CD8-positive, alpha-beta memory T cell (primary cell): ENCODE results near the gene PON2. TPM values are rescaled to one million over a fixed set of nuclear protein-coding genes. Genes with fewer than 3 reads are reported as not detected.
"Not testable (repeated sequence)": the region's sequence is repeated elsewhere in the genome, so short reads cannot be mapped to it uniquely, and the experiment has no call there.

Experiments
- CTCF ChIA-PET: fragments of 350-600 bp; sonication (Branson Sonifier 250); formaldehyde crosslinking; loops from one replicate; lab custom pipeline; 2021; ENCODE audit warnings: antibody characterized with exemption; lab: Charles Lee
- POLR2A ChIA-PET: fragments of 350-600 bp; sonication (Branson Sonifier 250); formaldehyde crosslinking; loops from one replicate; lab custom pipeline; 2021; ENCODE audit warnings: antibody characterized with exemption; lab: Charles Lee
- DNase-seq, 5 donors: peaks; one replicate each; pipeline versions ENCODE4 v3.0.0 to v3.0.0-alpha.2; 2020 to 2022; ENCODE audit warnings: mixed read lengths in 1 of 5
- H3K27ac ChIP-seq: one replicate; pipeline ENCODE4 v1.7.0; 2013; ENCODE audit warnings: low read depth, mild to moderate bottlenecking, low read length, moderate library complexity
- H3K27me3 ChIP-seq: 2 replicates; pipeline ENCODE4 v1.7.0; 2013; ENCODE audit warnings: low read length, mild to moderate bottlenecking; ENCODE audit not compliant: insufficient read depth, poor library complexity, severe bottlenecking
- H3K36me3 ChIP-seq: 2 replicates; pipeline ENCODE4 v1.7.0; 2013; ENCODE audit warnings: mild to moderate bottlenecking, low read length, moderate library complexity; ENCODE audit not compliant: insufficient read depth
- H3K4me1 ChIP-seq: 2 replicates; pipeline ENCODE4 v1.7.0; 2013; ENCODE audit warnings: mild to moderate bottlenecking, low read length, moderate library complexity; ENCODE audit not compliant: insufficient read depth
- H3K4me3 ChIP-seq: 2 replicates; pipeline ENCODE4 v1.7.0; 2013; ENCODE audit warnings: mild to moderate bottlenecking, low read length
- H3K9me3 ChIP-seq: 2 replicates; pipeline ENCODE4 v1.7.0; 2013; ENCODE audit warnings: mild to moderate bottlenecking, low read length
- H3K27ac Mint-ChIP-seq, 8 donors: one replicate each; pipeline ENCODE4 v1.8.0; 2020 to 2021; ENCODE audit warnings: mixed read lengths in 8 of 8, mild to moderate bottlenecking in 6 of 8, inconsistent platforms in 3 of 8, moderate library complexity in 3 of 8
- H3K27me3 Mint-ChIP-seq, 2 donors: one replicate each; pipeline ENCODE4 v1.8.0; 2020 to 2021; ENCODE audit warnings: mixed read lengths in 2 of 2, mild to moderate bottlenecking in 1 of 2, moderate library complexity in 1 of 2
- H3K36me3 Mint-ChIP-seq, 3 donors: one replicate each; pipeline ENCODE4 v1.8.0; 2020 to 2021; ENCODE audit warnings: mixed read lengths in 3 of 3, inconsistent platforms in 1 of 3, mild to moderate bottlenecking in 1 of 3
- H3K4me1 Mint-ChIP-seq, 3 donors: one replicate each; pipeline ENCODE4 v1.8.0; 2020 to 2021; ENCODE audit warnings: mixed read lengths in 3 of 3, inconsistent platforms in 1 of 3, mild to moderate bottlenecking in 1 of 3
- H3K4me3 Mint-ChIP-seq, 7 donors: one replicate each; pipeline ENCODE4 v1.8.0; 2020 to 2021; ENCODE audit warnings: mixed read lengths in 7 of 7, mild to moderate bottlenecking in 6 of 7, moderate library complexity in 4 of 7, inconsistent platforms in 2 of 7
- H3K9me3 Mint-ChIP-seq, 5 donors: one replicate each; pipeline ENCODE4 v1.8.0; 2020 to 2022; ENCODE audit warnings: mixed read lengths in 5 of 5, mild to moderate bottlenecking in 3 of 5, moderate library complexity in 2 of 5, inconsistent platforms in 1 of 5
- polyA plus RNA-seq: library from polyadenylated mRNA; unstranded; fragments of 300-500 nt; fragmentation: Illumina TruSeq; gene quantifications from one replicate; pipeline ENCODE4 v1.2.3, GENCODE V29; 2021
- total RNA-seq, 2 experiments: library from RNA; stranded (reverse); gene quantifications; one replicate each; pipeline ENCODE4 v1.2.3, GENCODE V29; 2021

The PON2 gene
- total and polyA plus RNA-seq, 3 experiments from 2014 or later: 6.0 to 7.0 (median 6.5) TPM

- Mint-ChIP-seq H3K27me3 (peaks cover 29 to 43% of the 10 kb centered on the region in 2 donors), H3K4me1 (peaks cover 4 to 9% (median 8%) of the 10 kb centered on the region in 3 donors), H3K9me3 (peaks cover 0 to 4% (median 0%) of the 10 kb centered on the region in 5 donors), H3K27ac (peak overlapping the region in 1 of 8 donors; percentile 17), H3K4me3 (peak overlapping the region in 4 of 7 donors; percentile 27 to 74 (median 47)), H3K36me3 (no peaks in the 10 kb centered on the region)
- Histone ChIP-seq H3K36me3 (no peaks in the 10 kb centered on the region), H3K27me3 (peaks cover 10% of the 10 kb centered on the region), H3K4me1 (no peaks in the 10 kb centered on the region), H3K4me3 (no peak overlapping the region), H3K27ac (no peak overlapping the region), H3K9me3 (no peaks in the 10 kb centered on the region)
- POLR2A ChIA-PET: no interaction called here
- CTCF ChIA-PET: no interaction called here
- DNase-seq: no peak
These were observed 37.4 kb downstream of the PON2 start for GRCh38 chr7:95397381-95397780.

GRCh38 chr7:95396136-95397032, 38.4 kb downstream of the PON2 start, which contains the start of gene PON3:
Gene PON3 (minus strand): TSS chr7:95396375. CDS start chr7:95396350, 25 bp downstream.
- DNase-seq: peak in 3 of 5 donors; percentile 16 to 52 (median 26)
- H3K4me3 ChIP-seq: peak within 1 kb of the TSS; percentile 27
- ChIA-PET POLR2A (no interaction called here), CTCF (interaction anchor here (1.0 to 1.7 kb wide), 5 partner anchors 10 to 80 kb away, joined by 3 to 9 read pairs (median 4); partner anchors contain the start of gene PON2)
- peaks cover 29 to 49% of the 10 kb centered on the region in 2 donors for H3K27me3 Mint-ChIP-seq
- no peaks in the 10 kb centered on the region for H3K9me3 ChIP-seq
- H3K27me3 ChIP-seq: peaks cover 10% of the 10 kb centered on the region
- peaks cover 0 to 4% (median 0%) of the 10 kb centered on the region in 5 donors for H3K9me3 Mint-ChIP-seq
- H3K27ac ChIP-seq: no peak within 1 kb of the TSS
- H3K36me3 ChIP-seq: no peaks in the 10 kb centered on the region
- no peaks in the 10 kb centered on the region for H3K4me1 ChIP-seq
- H3K4me1 Mint-ChIP-seq: peaks cover 4 to 9% (median 8%) of the 10 kb centered on the region in 3 donors
- peak within 1 kb of the TSS; percentile 16 to 76 (median 67) for H3K4me3 Mint-ChIP-seq
- no peaks in the 10 kb centered on the region for H3K36me3 Mint-ChIP-seq
- no peak within 1 kb of the TSS for H3K27ac Mint-ChIP-seq

DNA sequence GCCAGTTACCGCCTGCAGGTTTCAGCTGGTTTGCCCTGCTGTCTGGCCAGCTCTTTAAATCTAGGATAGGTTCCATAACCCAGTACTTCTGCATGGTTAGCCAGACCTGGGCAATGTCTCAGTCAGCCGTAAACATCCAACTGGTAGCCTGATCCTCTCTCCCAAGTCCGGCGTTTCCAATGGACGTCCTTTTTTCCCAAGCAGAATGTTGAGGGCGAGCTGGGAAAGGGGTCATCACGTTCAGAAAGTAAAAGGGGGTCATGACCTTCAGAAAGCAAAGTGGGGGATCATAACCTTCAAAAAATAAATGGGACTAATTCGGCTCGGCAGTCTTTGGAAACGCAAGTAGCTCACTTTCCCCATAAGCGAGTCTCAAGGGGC, 39.1 kb downstream of the PON2 start:
- peaks cover 29 to 49% of the 10 kb centered on the region in 2 donors for H3K27me3 Mint-ChIP-seq
- no peaks in the 10 kb centered on the region for H3K36me3 ChIP-seq

GRCh38 chr7:95394370-95394769, 40.5 kb downstream of the PON2 start:
- Mint-ChIP-seq H3K4me1 (peaks cover 4 to 9% (median 8%) of the 10 kb centered on the region in 3 donors), H3K9me3 (peaks cover 0 to 4% (median 0%) of the 10 kb centered on the region in 5 donors), H3K27me3 (peaks cover 29 to 49% of the 10 kb centered on the region in 2 donors), H3K27ac (no peak overlapping the region), H3K36me3 (no peaks in the 10 kb centered on the region), H3K4me3 (no peak overlapping the region)
- peaks cover 10% of the 10 kb centered on the region for H3K27me3 ChIP-seq
- H3K27ac ChIP-seq: no peak overlapping the region
- CTCF ChIA-PET: no interaction called here
- no peak overlapping the region for H3K4me3 ChIP-seq
- H3K4me1 ChIP-seq: no peaks in the 10 kb centered on the region
- H3K36me3 ChIP-seq: no peaks in the 10 kb centered on the region
- DNase-seq: no peak
- POLR2A ChIA-PET: no interaction called here
- H3K9me3 ChIP-seq: no peaks in the 10 kb centered on the region

More for the DNA sequence above, 39.1 kb downstream of the PON2 start:
- Mint-ChIP-seq H3K36me3 (no peaks in the 10 kb centered on the region), H3K9me3 (peaks cover 0 to 4% (median 0%) of the 10 kb centered on the region in 5 donors), H3K4me1 (peaks cover 4 to 9% (median 8%) of the 10 kb centered on the region in 3 donors), H3K27ac (no peak overlapping the region), H3K4me3 (peak overlapping the region in 6 of 7 donors; percentile 29 to 76 (median 68))
- no peak overlapping the region for H3K4me3 ChIP-seq
- POLR2A ChIA-PET: no interaction called here
- H3K9me3 ChIP-seq: no peaks in the 10 kb centered on the region
- H3K27me3 ChIP-seq: peaks cover 10% of the 10 kb centered on the region
- no peaks in the 10 kb centered on the region for H3K4me1 ChIP-seq
- CTCF ChIA-PET: interaction anchor here (1.0 to 1.7 kb wide), 5 partner anchors 11 to 81 kb away, joined by 3 to 9 read pairs (median 4); partner anchors contain the start of gene PON2
- no peak for DNase-seq
- no peak overlapping the region for H3K27ac ChIP-seq

GRCh38 chr7:95391761-95392160, 43.1 kb downstream of the PON2 start:
- ChIA-PET POLR2A (no interaction called here), CTCF (no interaction called here)
- Mint-ChIP-seq H3K36me3 (peaks cover 0 to 5% (median 0%) of the 10 kb centered on the region in 3 donors), H3K27ac (no peak overlapping the region), H3K9me3 (peaks cover 1 to 8% (median 4%) of the 10 kb centered on the region in 5 donors), H3K27me3 (peaks cover 20 to 43% of the 10 kb centered on the region in 2 donors), H3K4me3 (no peak overlapping the region), H3K4me1 (peaks cover 3 to 8% (median 4%) of the 10 kb centered on the region in 3 donors)
- peaks cover 4% of the 10 kb centered on the region for H3K27me3 ChIP-seq
- no peaks in the 10 kb centered on the region for H3K36me3 ChIP-seq
- no peak for DNase-seq
- no peaks in the 10 kb centered on the region for H3K4me1 ChIP-seq
- no peaks in the 10 kb centered on the region for H3K9me3 ChIP-seq
- no peak overlapping the region for H3K27ac ChIP-seq
- H3K4me3 ChIP-seq: no peak overlapping the region

DNA sequence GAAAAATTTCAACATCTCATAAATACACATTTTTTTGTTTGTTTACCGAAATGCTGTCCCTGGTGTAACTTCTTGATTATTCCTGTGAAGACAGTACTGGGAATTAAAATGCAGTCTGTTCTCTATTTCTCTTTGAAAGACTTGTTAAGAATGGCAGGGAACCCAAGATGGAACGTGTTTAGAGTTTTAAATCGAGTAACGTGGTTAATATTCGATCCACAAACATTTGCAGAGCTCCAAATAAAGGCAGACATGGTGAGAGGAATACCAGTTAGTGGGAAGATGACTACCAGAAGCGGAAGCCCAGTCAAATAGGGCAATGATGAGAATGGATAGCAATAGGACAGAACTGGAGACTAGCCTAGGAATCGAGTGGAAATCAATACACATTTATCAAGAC, 45.3 kb downstream of the PON2 start:
- ChIA-PET CTCF (no interaction called here), POLR2A (no interaction called here)
- Mint-ChIP-seq H3K27ac (no peak overlapping the region), H3K27me3 (peaks cover 15 to 32% of the 10 kb centered on the region in 2 donors), H3K4me3 (no peak overlapping the region), H3K36me3 (peaks cover 0 to 5% (median 0%) of the 10 kb centered on the region in 3 donors), H3K9me3 (peaks cover 4 to 13% (median 9%) of the 10 kb centered on the region in 5 donors), H3K4me1 (no peaks in the 10 kb centered on the region)
- Histone ChIP-seq H3K36me3 (no peaks in the 10 kb centered on the region), H3K27ac (no peak overlapping the region), H3K9me3 (no peaks in the 10 kb centered on the region), H3K4me1 (no peaks in the 10 kb centered on the region), H3K27me3 (no peaks in the 10 kb centered on the region), H3K4me3 (no peak overlapping the region)
- no peak for DNase-seq

- CTCF ChIA-PET, H3K4me3 Mint-ChIP-seq, H3K4me1 ChIP-seq, H3K9me3 ChIP-seq, H3K27ac Mint-ChIP-seq, H3K4me3 ChIP-seq, H3K36me3 Mint-ChIP-seq, H3K36me3 ChIP-seq, POLR2A ChIA-PET, DNase-seq, H3K27me3 ChIP-seq, H3K4me1 Mint-ChIP-seq, H3K27ac ChIP-seq: not testable (repeated sequence)
- Mint-ChIP-seq H3K9me3 (peaks cover 0 to 24% (median 16%) of the 10 kb centered on the region in 5 donors), H3K27me3 (peaks cover 12 to 19% of the 10 kb centered on the region in 2 donors)
These were observed 55.4 kb downstream of the PON2 start for GRCh38 chr7:95379457-95379856.
